Measurements from ENCODE around the gene OBP2A.
"Not testable (repeated sequence)": the region's sequence is repeated elsewhere in the genome, so short reads cannot be mapped to it uniquely, and the experiment has no call there.

Gene OBP2A

DNA sequence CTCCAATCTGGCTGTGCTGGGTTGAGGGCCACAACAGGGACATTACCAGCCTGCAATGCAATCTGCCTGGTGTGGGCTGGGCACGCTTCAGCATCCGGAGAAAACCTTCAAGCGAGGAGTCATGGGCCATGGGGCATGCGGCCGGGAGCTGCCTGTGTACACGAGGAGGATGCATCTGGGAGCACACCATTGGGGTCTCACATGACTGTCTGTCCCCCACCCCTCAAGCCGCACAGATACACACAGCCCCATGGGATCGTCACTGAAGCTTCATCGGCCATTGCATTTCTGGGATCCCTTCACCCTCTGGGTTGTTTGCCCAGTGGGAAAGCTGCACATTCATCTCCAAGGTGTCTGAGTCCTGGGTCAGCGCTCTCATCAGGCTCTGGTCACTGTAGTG is 14.8 kb upstream of the OBP2A start:
- Histone ChIP-seq H3K36me3 (ENCODE audit: insufficient read depth, low read length) (no peaks in the 10 kb centered on the region), H2AFZ (ENCODE audit: low read length) (no peak overlapping the region), H3F3A (ENCODE audit: insufficient read depth, low read length) (no peaks in the 10 kb centered on the region), H3K9me3 (ENCODE audit: low read length) (no peaks in the 10 kb centered on the region), H3K27ac (ENCODE audit: low read depth, low read length, poor library complexity, severe bottlenecking) (no peak overlapping the region), H3K9me2 (ENCODE audit: low read depth, low read length) (no peaks in the 10 kb centered on the region), H3K27me3 (ENCODE audit: insufficient read depth, low read length) (no peaks in the 10 kb centered on the region; the same call in 1 of the 2 replicates), H3K9ac (ENCODE audit: low read length) (no peak overlapping the region), H4K20me1 (ENCODE audit: insufficient read depth, low read length) (no peaks in the 10 kb centered on the region), H3K79me2 (ENCODE audit: insufficient read depth, low read length) (no peaks in the 10 kb centered on the region), H3K4me3 (ENCODE audit: low read depth, low read length, poor library complexity, severe bottlenecking) (no peak overlapping the region), H3K4me2 (ENCODE audit: low read length) (no peak overlapping the region), H3K4me1 (ENCODE audit: insufficient read depth, low read length, severe bottlenecking) (no peaks in the 10 kb centered on the region)
- TF ChIP-seq CTCF (IDR thresholded peaks at IDR 0.05; ENCODE audit: low read length), result no peak
- TF ChIP-seq EZH2 (IDR thresholded peaks at IDR 0.05; ENCODE audit: borderline replicate concordance, low read length), result no peak

DNA sequence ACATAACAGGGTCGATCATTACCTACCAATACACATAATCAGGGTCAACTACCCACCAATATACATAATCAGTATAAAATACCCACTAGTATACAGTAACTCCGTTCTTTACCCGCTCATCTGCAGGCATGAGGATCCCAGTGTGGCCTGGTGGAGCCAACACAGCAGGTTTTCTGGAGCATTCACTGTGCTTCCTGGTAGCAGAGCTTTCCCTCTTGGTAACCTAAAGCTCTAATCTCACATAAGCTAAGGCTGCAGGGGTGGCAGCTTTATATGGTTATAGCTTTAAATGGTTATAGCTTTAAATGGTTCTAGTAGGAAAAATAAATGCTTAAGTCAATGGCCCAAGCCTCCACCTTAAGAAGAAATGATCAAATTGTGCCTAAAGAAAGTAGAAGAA is 12.8 kb upstream of the OBP2A start:
- Histone ChIP-seq H3K4me3 (ENCODE audit: low read depth, low read length, poor library complexity, severe bottlenecking) (no peak overlapping the region), H3K4me1 (ENCODE audit: insufficient read depth, low read length, severe bottlenecking) (no peaks in the 10 kb centered on the region), H3K36me3 (ENCODE audit: insufficient read depth, low read length) (no peaks in the 10 kb centered on the region), H3K27ac (ENCODE audit: low read depth, low read length, poor library complexity, severe bottlenecking) (no peak overlapping the region), H3K79me2 (ENCODE audit: insufficient read depth, low read length) (no peaks in the 10 kb centered on the region), H3K9ac (ENCODE audit: low read length) (no peak overlapping the region), H3K27me3 (ENCODE audit: insufficient read depth, low read length) (no peaks in the 10 kb centered on the region; the same call in 1 of the 2 replicates), H4K20me1 (ENCODE audit: insufficient read depth, low read length) (no peaks in the 10 kb centered on the region), H2AFZ (ENCODE audit: low read length) (no peak overlapping the region), H3K4me2 (ENCODE audit: low read length) (no peak overlapping the region), H3K9me2 (ENCODE audit: low read depth, low read length) (no peaks in the 10 kb centered on the region), H3K9me3 (ENCODE audit: low read length) (no peaks in the 10 kb centered on the region), H3F3A (ENCODE audit: insufficient read depth, low read length) (no peaks in the 10 kb centered on the region)
- TF ChIP-seq CTCF (IDR thresholded peaks at IDR 0.05; ENCODE audit: low read length) (no peak), EZH2 (IDR thresholded peaks at IDR 0.05; ENCODE audit: borderline replicate concordance, low read length) (no peak)

- no peaks in the 10 kb centered on the region for H4K20me1 ChIP-seq (ENCODE audit: insufficient read depth, low read length)
- no peaks in the 10 kb centered on the region for H3K36me3 ChIP-seq (ENCODE audit: insufficient read depth, low read length)
- TF ChIP-seq EZH2 (IDR thresholded peaks at IDR 0.05; ENCODE audit: borderline replicate concordance, low read length), result no peak
- TF ChIP-seq CTCF (IDR thresholded peaks at IDR 0.05; ENCODE audit: low read length), result no peak
- H3K9ac ChIP-seq (ENCODE audit: low read length), result no peak overlapping the region
- no peak overlapping the region for H2AFZ ChIP-seq (ENCODE audit: low read length)
- H3K4me3 ChIP-seq (ENCODE audit: low read depth, low read length, poor library complexity, severe bottlenecking), result no peak overlapping the region
- no peaks in the 10 kb centered on the region for H3K9me3 ChIP-seq (ENCODE audit: low read length)
- no peaks in the 10 kb centered on the region for H3K79me2 ChIP-seq (ENCODE audit: insufficient read depth, low read length)
- no peaks in the 10 kb centered on the region; the same call in 1 of the 2 replicates for H3K27me3 ChIP-seq (ENCODE audit: insufficient read depth, low read length)
- no peaks in the 10 kb centered on the region for H3F3A ChIP-seq (ENCODE audit: insufficient read depth, low read length)
- no peak overlapping the region for H3K4me2 ChIP-seq (ENCODE audit: low read length)
- H3K4me1 ChIP-seq (ENCODE audit: insufficient read depth, low read length, severe bottlenecking), result no peaks in the 10 kb centered on the region
- H3K27ac ChIP-seq (ENCODE audit: low read depth, low read length, poor library complexity, severe bottlenecking), result no peak overlapping the region
- H3K9me2 ChIP-seq (ENCODE audit: low read depth, low read length), result no peaks in the 10 kb centered on the region
Measured at GRCh38 chr9:135533674-135534073, 12.3 kb upstream of the OBP2A start.

DNA sequence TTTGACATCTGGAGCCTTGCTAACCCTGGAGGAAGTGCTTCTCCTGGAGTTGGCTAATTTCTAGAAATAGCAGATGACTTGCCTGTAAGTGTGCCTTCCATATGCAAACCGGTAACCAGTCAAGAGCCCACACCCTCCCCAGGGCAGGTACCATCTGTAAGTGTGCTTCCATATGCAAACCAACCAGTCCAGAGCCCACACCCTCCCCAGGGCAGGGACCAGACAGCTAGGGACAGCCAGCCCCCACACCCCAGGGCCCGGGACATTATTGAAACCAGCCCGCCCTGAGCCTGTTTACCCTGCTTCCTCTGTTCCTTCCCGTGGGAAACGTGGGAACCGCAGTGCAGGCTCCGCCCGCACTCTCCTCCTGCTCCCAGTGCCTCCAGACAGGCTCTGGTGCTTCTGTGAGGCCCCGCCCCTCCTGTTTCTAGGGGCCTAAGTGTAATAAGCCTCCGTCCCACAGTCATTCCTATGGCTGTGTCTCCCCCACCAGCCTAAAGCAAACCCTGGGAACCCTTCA is 11.7 kb upstream of the OBP2A start:
- H3K9ac ChIP-seq (ENCODE audit: low read length); H3K27me3 ChIP-seq (ENCODE audit: insufficient read depth, low read length); H2AFZ ChIP-seq (ENCODE audit: low read length); H3K4me2 ChIP-seq (ENCODE audit: low read length); H3K9me3 ChIP-seq (ENCODE audit: low read length); H3K4me1 ChIP-seq (ENCODE audit: insufficient read depth, low read length, severe bottlenecking); H3K27ac ChIP-seq (ENCODE audit: low read depth, low read length, poor library complexity, severe bottlenecking); H3K9me2 ChIP-seq (ENCODE audit: low read depth, low read length); H4K20me1 ChIP-seq (ENCODE audit: insufficient read depth, low read length); H3K36me3 ChIP-seq (ENCODE audit: insufficient read depth, low read length); H3K79me2 ChIP-seq (ENCODE audit: insufficient read depth, low read length); H3K4me3 ChIP-seq (ENCODE audit: low read depth, low read length, poor library complexity, severe bottlenecking); H3F3A ChIP-seq (ENCODE audit: insufficient read depth, low read length): not testable (repeated sequence)

GRCh38 chr9:135534826-135535225 is 11.1 kb upstream of the OBP2A start:
- H3K9me2 ChIP-seq (ENCODE audit: low read depth, low read length); H3K27ac ChIP-seq (ENCODE audit: low read depth, low read length, poor library complexity, severe bottlenecking); H3K79me2 ChIP-seq (ENCODE audit: insufficient read depth, low read length); H2AFZ ChIP-seq (ENCODE audit: low read length); H3K27me3 ChIP-seq (ENCODE audit: insufficient read depth, low read length); H3K4me2 ChIP-seq (ENCODE audit: low read length); H3K36me3 ChIP-seq (ENCODE audit: insufficient read depth, low read length); H3K9me3 ChIP-seq (ENCODE audit: low read length); H3K4me1 ChIP-seq (ENCODE audit: insufficient read depth, low read length, severe bottlenecking); H3K4me3 ChIP-seq (ENCODE audit: low read depth, low read length, poor library complexity, severe bottlenecking); H3K9ac ChIP-seq (ENCODE audit: low read length); H4K20me1 ChIP-seq (ENCODE audit: insufficient read depth, low read length); H3F3A ChIP-seq (ENCODE audit: insufficient read depth, low read length): not testable (repeated sequence)

Data from OCI-LY1 (cell line).